Measurements from ENCODE around the gene MORN1. TPM values are rescaled to one million over a fixed set of nuclear protein-coding genes. Genes with fewer than 3 reads are reported as not detected.
A peak's percentile ranks its signal among the peaks of the same experiment; 100 is the strongest.

Gene MORN1
- polyA plus RNA-seq, 1 donor: 8.5 TPM

DNA sequence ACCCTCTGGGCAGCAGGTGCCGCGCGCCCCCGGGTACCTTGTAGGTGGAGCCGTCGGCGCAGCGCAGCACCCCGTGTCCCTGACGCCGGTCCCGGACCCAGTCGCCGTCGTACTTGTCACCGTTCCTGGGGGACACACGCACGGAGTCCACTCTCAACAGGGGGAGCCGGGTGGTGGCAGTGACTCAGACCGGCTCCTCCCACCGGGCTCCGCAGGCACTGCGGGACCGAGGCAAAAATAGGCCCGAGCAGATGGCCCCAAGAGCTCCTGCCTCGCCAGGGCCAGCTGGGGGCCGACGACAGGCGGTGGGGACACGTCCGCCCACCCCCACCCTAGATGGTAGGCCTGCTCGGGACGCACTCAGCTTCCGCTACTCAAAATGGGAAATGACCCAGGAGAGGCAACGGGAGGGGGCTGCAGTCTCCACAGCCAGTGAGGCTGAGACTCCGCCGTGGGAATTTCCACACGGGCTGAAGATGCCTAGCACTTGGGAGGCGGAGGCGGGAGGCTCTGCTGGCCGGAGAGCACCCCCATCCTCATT, 6.3 kb downstream of the MORN1 start:
- no peak for DNase-seq

DNA sequence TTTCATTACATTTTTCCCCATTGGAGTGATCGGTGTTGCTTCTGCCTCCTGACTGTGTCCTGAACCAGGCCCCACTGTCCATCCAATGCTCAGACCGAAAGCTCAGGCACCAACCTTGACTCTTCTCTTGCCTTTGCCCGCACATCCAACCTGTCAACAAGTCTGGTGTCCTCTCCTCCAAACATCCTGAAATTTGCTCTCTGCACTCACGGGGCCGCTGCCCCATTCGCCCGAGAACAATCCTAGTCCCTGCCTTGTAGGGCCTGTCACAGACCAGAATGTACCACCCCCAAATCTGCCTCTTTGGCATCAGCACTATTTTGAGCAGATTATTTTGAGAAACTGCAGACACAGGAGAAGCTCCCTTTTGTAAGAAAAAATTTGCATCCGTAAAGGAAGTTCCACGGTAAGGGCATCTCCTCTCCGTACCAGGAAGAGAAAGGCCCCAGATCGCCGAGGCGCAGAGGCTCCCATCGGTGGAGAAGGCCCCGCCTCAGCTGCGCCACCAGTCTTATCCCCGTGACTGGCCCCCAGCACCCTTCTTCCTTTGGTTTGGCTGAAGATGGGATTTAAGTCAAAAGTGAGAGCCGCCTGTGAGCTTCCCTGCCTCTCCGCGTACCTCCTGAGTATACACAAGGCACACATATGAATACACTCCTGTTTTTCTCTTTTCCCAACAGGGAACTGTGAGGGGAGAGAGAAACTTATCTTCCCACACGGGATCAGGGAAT, 7.1 kb downstream of the MORN1 start:
- DNase-seq: no peak

GRCh38 chr1:2383576-2383975, 7.8 kb downstream of the MORN1 start:
- no peak for DNase-seq

GRCh38 chr1:2382621-2383361, 8.6 kb downstream of the MORN1 start:
- DNase-seq: no peak

- peak; percentile 84 for DNase-seq
Observed at GRCh38 chr1:2381741-2382620, 9.4 kb downstream of the MORN1 start.

- DNase-seq: no peak
Observed at GRCh38 chr1:2380816-2381591, 10.3 kb downstream of the MORN1 start.

DNA sequence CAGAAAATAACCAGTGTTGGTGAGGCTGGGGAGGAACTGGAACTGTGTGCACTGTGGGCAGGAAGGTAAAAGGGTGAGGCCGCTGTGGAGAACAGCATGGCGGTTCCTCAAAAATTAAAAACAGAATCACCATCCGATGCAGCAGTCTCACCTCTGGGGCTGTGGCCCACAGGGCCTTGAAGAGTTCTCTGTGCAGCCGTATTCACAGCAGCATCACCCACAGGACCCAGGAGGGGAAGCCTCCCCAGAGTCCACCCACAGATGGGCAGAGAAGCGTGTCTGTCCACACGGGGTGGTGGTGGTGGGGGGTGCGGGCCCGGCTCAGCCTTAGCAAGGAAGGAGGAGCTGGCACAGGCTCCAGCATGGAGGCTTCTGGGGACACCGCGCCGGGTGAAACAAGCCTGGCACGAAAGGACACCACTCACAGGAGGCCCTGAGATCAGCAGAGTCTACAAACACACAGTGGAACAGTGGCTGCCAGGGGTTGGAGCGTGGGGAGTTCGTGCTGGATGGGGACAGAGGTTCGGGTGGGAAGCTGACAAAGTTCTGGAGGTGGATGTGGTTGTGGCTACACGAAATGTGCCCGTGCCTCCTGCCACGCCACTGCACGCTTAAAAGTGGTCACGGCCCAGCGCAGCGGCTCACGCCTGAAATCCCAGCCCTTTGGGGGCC, 11.5 kb downstream of the MORN1 start:
- no peak for DNase-seq

DNA sequence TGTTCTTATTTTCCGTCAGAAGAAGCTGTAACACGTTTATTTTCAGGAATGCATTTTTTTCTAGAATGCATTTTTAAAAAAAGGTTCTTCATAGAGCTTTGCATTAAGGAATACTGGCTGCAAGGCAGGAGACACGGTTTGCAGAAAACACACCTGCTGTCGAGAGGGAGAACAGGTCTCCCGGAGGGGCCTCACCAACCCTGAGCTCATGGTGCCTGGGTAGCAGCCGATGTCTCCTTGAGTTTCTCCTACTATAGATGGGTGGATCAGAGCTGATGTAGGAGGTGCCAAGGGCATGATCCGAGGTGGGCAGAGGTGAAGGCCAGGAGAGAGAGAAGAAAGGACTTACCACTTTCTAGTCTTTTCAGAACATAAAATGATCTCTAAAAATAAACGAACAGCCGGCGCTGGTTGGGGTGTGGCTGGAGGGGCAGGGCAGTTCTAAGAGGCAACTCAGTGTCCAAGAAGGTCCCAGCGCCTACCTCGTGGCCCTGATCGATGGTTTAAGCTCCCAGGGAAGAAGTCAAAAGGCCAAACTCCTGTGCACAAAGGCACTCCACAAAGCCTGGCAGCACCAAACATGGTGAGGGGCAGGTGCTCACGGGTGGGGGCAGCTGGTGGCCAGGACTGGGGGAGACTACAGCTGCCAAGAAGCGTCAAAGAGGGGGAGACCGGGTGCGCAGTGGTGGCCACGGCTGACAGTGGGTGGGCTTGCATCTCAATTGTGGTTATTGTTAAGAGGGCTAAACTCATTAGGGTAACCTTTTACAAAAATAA, 12.2 kb downstream of the MORN1 start:
- no peak for DNase-seq

- DNase-seq: no peak
Observed at GRCh38 chr1:2378441-2378851, 12.9 kb downstream of the MORN1 start.

GRCh38 chr1:2377751-2378440, 13.5 kb downstream of the MORN1 start:
- no peak for DNase-seq

- DNase-seq: no peak
Observed at GRCh38 chr1:2376931-2377672, 14.3 kb downstream of the MORN1 start.

DNA sequence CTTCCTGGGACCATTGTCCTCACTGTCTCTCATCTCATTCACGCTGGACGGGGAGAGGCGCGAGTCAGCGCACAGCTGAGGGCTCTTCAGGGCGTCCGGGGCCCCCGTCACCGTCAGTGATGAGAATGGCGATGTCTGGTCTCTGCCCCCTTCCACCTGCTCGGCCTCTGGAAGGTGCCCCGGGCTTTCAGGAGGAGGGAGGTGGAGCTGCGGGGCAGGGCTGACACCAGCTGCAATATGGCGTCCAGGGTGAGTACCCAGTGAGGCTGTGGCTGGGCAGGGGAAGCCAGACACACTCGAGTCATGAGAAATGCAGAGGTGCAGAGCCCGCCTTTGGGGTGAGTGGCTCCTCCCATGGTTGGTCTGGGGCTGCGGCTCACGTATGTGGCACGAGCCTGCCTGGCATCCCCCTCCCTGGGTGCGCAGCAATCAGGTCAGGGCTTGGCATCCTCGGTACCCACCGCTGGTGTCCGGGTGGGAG, 15.1 kb downstream of the MORN1 start:
- DNase-seq: no peak

- no peak for DNase-seq
Observed at GRCh38 chr1:2375923-2376260, 15.5 kb downstream of the MORN1 start.

DNA sequence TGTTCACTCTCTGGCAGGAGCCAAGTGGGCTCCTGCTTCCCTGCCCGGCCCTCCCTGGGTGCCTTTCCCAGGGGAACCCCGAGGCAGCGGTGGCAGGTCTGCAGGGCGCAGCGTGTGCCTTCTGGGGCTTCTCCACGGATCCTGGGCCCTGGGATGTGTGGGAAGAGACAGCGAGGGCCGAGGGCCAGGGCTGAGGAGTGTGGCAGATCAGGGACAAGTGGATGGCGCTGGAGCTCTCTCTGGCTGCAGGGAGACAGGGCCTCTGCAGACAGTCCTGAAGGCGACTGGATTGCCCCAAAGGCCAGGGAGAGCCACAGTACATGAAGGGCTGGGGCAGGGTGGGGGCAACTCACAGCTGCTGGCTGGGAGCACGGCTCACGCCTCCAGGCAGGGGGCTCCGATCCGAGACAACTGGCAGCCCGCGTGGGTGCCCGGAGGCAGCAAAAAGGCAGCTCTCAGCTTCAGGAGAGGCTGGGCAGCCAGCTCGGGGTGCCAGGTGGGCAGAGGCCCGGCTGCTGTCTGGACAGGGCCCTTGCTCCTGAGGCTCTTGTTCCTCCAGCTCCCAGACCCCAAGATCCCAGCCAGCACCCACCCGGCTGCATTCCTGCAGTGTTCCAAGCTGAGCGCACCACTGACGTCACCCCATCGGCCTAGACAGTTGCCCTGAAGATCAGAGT, 16.0 kb downstream of the MORN1 start:
- no peak for DNase-seq

DNA sequence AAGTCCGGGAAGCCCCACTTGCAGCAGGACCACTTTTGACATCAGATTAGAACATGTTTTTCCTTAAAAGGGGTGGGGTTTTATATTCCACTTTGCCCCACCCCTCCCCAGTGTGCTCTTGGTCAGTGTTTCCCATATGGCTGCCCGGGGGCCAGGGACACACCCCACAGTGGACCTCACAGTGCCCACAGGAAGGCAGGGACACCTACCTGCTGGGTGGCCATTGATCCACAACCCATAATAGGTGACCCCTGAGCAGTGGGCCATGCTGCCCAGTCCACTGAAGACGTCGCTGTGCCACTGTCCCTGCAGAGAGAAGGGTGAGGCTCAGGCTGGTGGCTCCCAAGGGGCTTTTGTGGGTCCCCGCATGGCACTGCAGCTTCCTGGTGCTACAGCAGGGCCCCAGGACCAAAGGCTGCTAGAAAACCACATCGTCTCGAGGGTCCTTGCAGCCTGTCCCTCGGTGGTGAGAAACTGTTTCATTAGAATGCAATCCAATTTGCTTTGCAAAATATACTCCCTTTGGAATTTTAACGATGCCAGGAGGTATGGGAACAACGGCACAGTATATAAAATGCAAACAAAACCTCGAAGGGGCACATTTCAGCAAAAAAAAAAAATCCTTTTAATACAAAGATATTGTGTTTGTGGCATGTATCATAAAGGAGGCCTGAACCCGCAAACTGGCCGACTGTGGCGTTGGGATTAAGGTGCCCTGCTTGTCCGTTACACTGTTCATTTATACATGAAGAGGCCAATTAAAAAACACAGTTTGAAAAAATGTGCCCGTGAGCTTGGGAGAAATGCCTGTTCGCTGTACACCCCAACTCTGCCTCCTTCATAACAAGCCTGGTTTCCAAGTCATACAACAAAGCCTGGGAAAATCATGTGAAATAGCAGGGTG, 16.9 kb downstream of the MORN1 start:
- DNase-seq: no peak

DNA sequence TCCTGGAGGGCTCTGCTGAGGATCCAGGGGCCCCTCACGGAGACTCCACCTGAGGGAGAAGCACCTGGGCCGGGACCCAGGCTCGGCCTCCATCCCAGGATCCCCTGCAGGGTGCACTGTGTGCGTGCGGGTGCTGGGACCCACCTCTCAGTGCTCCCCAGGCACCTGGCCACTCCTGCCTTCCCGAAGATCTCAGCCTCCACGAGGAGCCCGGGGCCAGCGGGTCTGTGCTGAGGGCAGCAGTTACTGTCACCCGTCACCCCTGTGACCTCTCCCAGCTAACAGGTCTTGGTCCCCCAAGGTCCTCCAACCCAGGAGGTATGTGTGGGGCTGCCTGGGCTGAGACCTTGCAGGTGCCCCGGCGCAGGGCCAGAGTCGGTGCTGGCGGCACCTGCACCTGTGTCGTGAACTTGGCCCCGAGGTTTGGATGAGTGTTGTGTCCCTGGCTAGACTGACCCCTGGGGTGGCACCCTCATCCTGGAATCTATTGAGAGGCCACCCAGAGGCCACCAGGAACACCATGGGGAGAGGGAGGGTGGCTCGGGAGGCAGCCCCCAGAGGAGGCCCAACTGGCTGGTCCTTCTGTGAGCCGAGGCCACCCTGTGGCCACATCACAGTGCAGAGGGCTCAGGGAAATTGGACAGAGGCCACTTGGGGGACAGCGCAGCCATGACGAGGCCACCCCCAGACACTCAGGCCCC, 17.7 kb downstream of the MORN1 start:
- no peak for DNase-seq

Measured in hindlimb muscle (tissue), 1 donor.